Immature natural killer cell (primary cell): ENCODE results near the gene RAB44. TPM values are rescaled to one million over a fixed set of nuclear protein-coding genes. Genes with fewer than 3 reads are reported as not detected.
A peak's percentile ranks its signal among the peaks of the same experiment; 100 is the strongest.

Experiments
- DNase-seq, 3 donors: peaks; one replicate each; pipeline ENCODE4 v3.0.0; 2022; ENCODE audit warnings: mixed read lengths in 1 of 3
- H3K27ac Mint-ChIP-seq, 6 donors: one replicate each; pipeline ENCODE4 v1.8.0; 2020; ENCODE audit warnings: mixed read lengths in 6 of 6, mild to moderate bottlenecking in 5 of 6, inconsistent platforms in 4 of 6, moderate library complexity in 3 of 6
- H3K27me3 Mint-ChIP-seq, 3 donors: one replicate each; pipeline ENCODE4 v1.8.0; 2020 to 2021; ENCODE audit warnings: low read depth in 3 of 3, mild to moderate bottlenecking in 3 of 3, mixed read lengths in 3 of 3, moderate library complexity in 3 of 3, inconsistent platforms in 1 of 3
- H3K36me3 Mint-ChIP-seq, 3 donors: one replicate each; pipeline ENCODE4 v1.8.0; 2020; ENCODE audit warnings: mixed read lengths in 3 of 3, inconsistent platforms in 2 of 3, mild to moderate bottlenecking in 2 of 3
- H3K4me1 Mint-ChIP-seq, 2 donors: one replicate each; pipeline ENCODE4 v1.8.0; 2020; ENCODE audit warnings: inconsistent platforms in 2 of 2, mild to moderate bottlenecking in 2 of 2, mixed read lengths in 2 of 2, moderate library complexity in 1 of 2
- H3K4me3 Mint-ChIP-seq, 5 donors: one replicate each; pipeline ENCODE4 v1.8.0; 2020; ENCODE audit warnings: mild to moderate bottlenecking in 5 of 5, mixed read lengths in 5 of 5, inconsistent platforms in 3 of 5, moderate library complexity in 3 of 5
- H3K9me3 Mint-ChIP-seq, 6 donors: one replicate each; pipeline ENCODE4 v1.8.0; 2020; ENCODE audit warnings: mild to moderate bottlenecking in 6 of 6, mixed read lengths in 6 of 6, inconsistent platforms in 4 of 6, moderate library complexity in 3 of 6
- polyA plus RNA-seq, 3 donors: library from polyadenylated mRNA; unstranded; fragments of 300-500 nt; fragmentation: Illumina TruSeq; gene quantifications; one replicate each; pipeline ENCODE4 v1.2.3, GENCODE V29; 2021

The RAB44 gene
- polyA plus RNA-seq, 3 donors from 2014 or later = not detected

- peaks cover 33 to 39% of the 10 kb centered on the region in 2 donors for H3K4me1 Mint-ChIP-seq
- DNase-seq = peak; percentile 36 to 72 (median 57)
- peaks cover 2 to 3% (median 3%) of the 10 kb centered on the region in 3 donors for H3K27me3 Mint-ChIP-seq
Measured at GRCh38 chr6:36755435-36756348, 58.1 kb downstream of the RAB44 start.

GRCh38 chr6:36756786-36757185 lies 59.2 kb downstream of the RAB44 start:
- Mint-ChIP-seq H3K36me3 (no peaks in the 10 kb centered on the region), H3K4me3 (peak overlapping the region in 2 of 5 donors; percentile 33 to 81), H3K27me3 (peaks cover 0 to 3% (median 2%) of the 10 kb centered on the region in 3 donors), H3K27ac (peak overlapping the region; percentile 73 to 97 (median 88)), H3K4me1 (peaks cover 33 to 39% of the 10 kb centered on the region in 2 donors), H3K9me3 (no peaks in the 10 kb centered on the region)
- DNase-seq = no peak

More at GRCh38 chr6:36755435-36756348, 58.1 kb downstream of the RAB44 start:
- Mint-ChIP-seq H3K4me3 (peak overlapping the region; percentile 60 to 81 (median 61)), H3K27ac (peak overlapping the region; percentile 73 to 97 (median 88)), H3K9me3 (no peaks in the 10 kb centered on the region), H3K36me3 (no peaks in the 10 kb centered on the region)

- Mint-ChIP-seq H3K4me3 (peak overlapping the region in 1 of 5 donors; percentile 81), H3K36me3 (no peaks in the 10 kb centered on the region), H3K27me3 (peaks cover 0 to 3% (median 2%) of the 10 kb centered on the region in 3 donors), H3K9me3 (no peaks in the 10 kb centered on the region), H3K27ac (peak overlapping the region in 5 of 6 donors; percentile 20 to 97 (median 88)), H3K4me1 (peaks cover 33 to 39% of the 10 kb centered on the region in 2 donors)
- no peak for DNase-seq
Measured at GRCh38 chr6:36757206-36757605, 59.6 kb downstream of the RAB44 start.

GRCh38 chr6:36757943-36758508 lies 60.4 kb downstream of the RAB44 start:
- no peaks in the 10 kb centered on the region for H3K36me3 Mint-ChIP-seq
- no peak for DNase-seq
- H3K27ac Mint-ChIP-seq = peak overlapping the region in 4 of 6 donors; percentile 73 to 97 (median 91)
- H3K4me3 Mint-ChIP-seq = no peak overlapping the region
- no peaks in the 10 kb centered on the region for H3K9me3 Mint-ChIP-seq
- peaks cover 0 to 3% (median 2%) of the 10 kb centered on the region in 3 donors for H3K27me3 Mint-ChIP-seq
- peaks cover 33 to 38% of the 10 kb centered on the region in 2 donors for H3K4me1 Mint-ChIP-seq

- DNase-seq = no peak
- no peaks in the 10 kb centered on the region for H3K9me3 Mint-ChIP-seq
- H3K4me1 Mint-ChIP-seq = peaks cover 33 to 38% of the 10 kb centered on the region in 2 donors
- H3K27me3 Mint-ChIP-seq = peaks cover 0 to 3% (median 2%) of the 10 kb centered on the region in 3 donors
- peak overlapping the region in 2 of 6 donors; percentile 13 to 49 for H3K27ac Mint-ChIP-seq
- no peak overlapping the region for H3K4me3 Mint-ChIP-seq
- no peaks in the 10 kb centered on the region for H3K36me3 Mint-ChIP-seq
Measured at GRCh38 chr6:36758516-36759147, 61.0 kb downstream of the RAB44 start.

- DNase-seq = peak; percentile 62 to 74 (median 63)
- Mint-ChIP-seq H3K27ac (peak overlapping the region in 3 of 6 donors; percentile 13 to 82 (median 56)), H3K4me1 (peaks cover 32 to 36% of the 10 kb centered on the region in 2 donors)
Measured at GRCh38 chr6:36759148-36759759, 61.6 kb downstream of the RAB44 start.

GRCh38 chr6:36760685-36761435 lies 63.2 kb downstream of the RAB44 start:
- no peak overlapping the region for H3K4me3 Mint-ChIP-seq
- peaks cover 17 to 21% of the 10 kb centered on the region in 2 donors for H3K4me1 Mint-ChIP-seq
- no peaks in the 10 kb centered on the region for H3K36me3 Mint-ChIP-seq
- DNase-seq = no peak
- H3K27ac Mint-ChIP-seq = no peak overlapping the region
- H3K27me3 Mint-ChIP-seq = peaks cover 0 to 2% (median 0%) of the 10 kb centered on the region in 3 donors
- H3K9me3 Mint-ChIP-seq = no peaks in the 10 kb centered on the region

More at GRCh38 chr6:36759148-36759759, 61.6 kb downstream of the RAB44 start:
- Mint-ChIP-seq H3K27me3 (peaks cover 0 to 3% (median 2%) of the 10 kb centered on the region in 3 donors), H3K4me3 (no peak overlapping the region), H3K9me3 (no peaks in the 10 kb centered on the region), H3K36me3 (no peaks in the 10 kb centered on the region)

- Mint-ChIP-seq H3K36me3 (no peaks in the 10 kb centered on the region), H3K9me3 (no peaks in the 10 kb centered on the region), H3K4me3 (no peak overlapping the region), H3K27ac (no peak overlapping the region), H3K4me1 (peaks cover 11 to 13% of the 10 kb centered on the region in 2 donors), H3K27me3 (peaks cover 0 to 2% (median 1%) of the 10 kb centered on the region in 3 donors)
- DNase-seq = no peak
Measured at GRCh38 chr6:36762123-36762522, 64.5 kb downstream of the RAB44 start.

GRCh38 chr6:36765190-36765589 lies 67.6 kb downstream of the RAB44 start:
- Mint-ChIP-seq H3K27me3 (peaks cover 0 to 6% (median 2%) of the 10 kb centered on the region in 3 donors), H3K4me1 (peaks cover 32% of the 10 kb centered on the region in 2 donors), H3K9me3 (no peaks in the 10 kb centered on the region), H3K36me3 (no peaks in the 10 kb centered on the region), H3K4me3 (no peak overlapping the region), H3K27ac (no peak overlapping the region)
- no peak for DNase-seq

GRCh38 chr6:36765594-36766398 lies 68.2 kb downstream of the RAB44 start:
- H3K9me3 Mint-ChIP-seq = no peaks in the 10 kb centered on the region
- H3K27ac Mint-ChIP-seq = peak overlapping the region in 2 of 6 donors; percentile 41 to 86
- H3K36me3 Mint-ChIP-seq = no peaks in the 10 kb centered on the region
- H3K4me3 Mint-ChIP-seq = peak overlapping the region in 2 of 5 donors; percentile 6 to 47
- peaks cover 38% of the 10 kb centered on the region in 2 donors for H3K4me1 Mint-ChIP-seq
- DNase-seq = peak; percentile 71 to 80 (median 72)
- H3K27me3 Mint-ChIP-seq = peaks cover 0 to 6% (median 2%) of the 10 kb centered on the region in 3 donors

- H3K27ac Mint-ChIP-seq = peak overlapping the region in 2 of 6 donors; percentile 41 to 86
- H3K4me3 Mint-ChIP-seq = peak overlapping the region in 2 of 5 donors; percentile 6 to 47
- peaks cover 43 to 44% of the 10 kb centered on the region in 2 donors for H3K4me1 Mint-ChIP-seq
- no peaks in the 10 kb centered on the region for H3K9me3 Mint-ChIP-seq
- peaks cover 0 to 6% (median 2%) of the 10 kb centered on the region in 3 donors for H3K27me3 Mint-ChIP-seq
- no peaks in the 10 kb centered on the region for H3K36me3 Mint-ChIP-seq
- no peak for DNase-seq
Measured at GRCh38 chr6:36766399-36766945, 68.8 kb downstream of the RAB44 start.
